ENCODE results near the gene KRT78.

KRT78 gene

GRCh38 chr12:52817003-52817698 lies 31.6 kb downstream of the KRT78 start:
- FAIRE-seq (no peak), DNase-seq (ENCODE audit: insufficient read length, low spot score) (no peak)
- TF ChIP-seq CTCF (IDR thresholded peaks at IDR 0.05; ENCODE audit: insufficient read depth, missing control alignments), result no peak

- no peak for TF ChIP-seq CTCF (IDR thresholded peaks at IDR 0.05; ENCODE audit: insufficient read depth, missing control alignments)
- DNase-seq (ENCODE audit: insufficient read length, low spot score), result no peak
- no peak for FAIRE-seq
Measured at GRCh38 chr12:52815676-52816588, 32.9 kb downstream of the KRT78 start.

GRCh38 chr12:52815161-52815560 lies 33.6 kb downstream of the KRT78 start:
- no peak for TF ChIP-seq CTCF (IDR thresholded peaks at IDR 0.05; ENCODE audit: insufficient read depth, missing control alignments)
- FAIRE-seq (no peak), DNase-seq (ENCODE audit: insufficient read length, low spot score) (no peak)

- no peak for FAIRE-seq
- DNase-seq (ENCODE audit: insufficient read length, low spot score), result no peak
- no peak for TF ChIP-seq CTCF (IDR thresholded peaks at IDR 0.05; ENCODE audit: insufficient read depth, missing control alignments)
Measured at GRCh38 chr12:52814710-52815155, 34.1 kb downstream of the KRT78 start.

GRCh38 chr12:52813885-52814709 lies 34.7 kb downstream of the KRT78 start, which contains the start of gene KRT4:
TSS of gene KRT4 (minus strand) at chr12:52814116. CDS start at chr12:52814058, 58 bp downstream.
- no peak for DNase-seq (ENCODE audit: insufficient read length, low spot score)
- TF ChIP-seq CTCF (IDR thresholded peaks at IDR 0.05; ENCODE audit: insufficient read depth, missing control alignments), result no peak
- FAIRE-seq, result no peak

GRCh38 chr12:52813203-52813819 lies 35.5 kb downstream of the KRT78 start:
- FAIRE-seq (no peak), DNase-seq (ENCODE audit: insufficient read length, low spot score) (no peak)
- no peak for TF ChIP-seq CTCF (IDR thresholded peaks at IDR 0.05; ENCODE audit: insufficient read depth, missing control alignments)

All from D721Med (cell line).